ENCODE results near the gene ZBTB7B. TPM values are rescaled to one million over a fixed set of nuclear protein-coding genes. Genes with fewer than 3 reads are reported as not detected.

The ZBTB7B gene
- total and polyA plus RNA-seq, 2 donors (not counting 1 experiment from before 2014, with no cell fraction given): 55.7 to 67.3 TPM

- H3K4me2 ChIP-seq (replicated peaks; ENCODE audit: low read depth, low read length, poor library complexity, severe bottlenecking): no peak overlapping the region
- no peaks in the 10 kb centered on the region for H3K4me1 Mint-ChIP-seq
- H3K4me3 ChIP-seq (ENCODE audit: control extremely low read depth in 1 of 5, extremely low read depth in 1 of 5, insufficient read depth in 1 of 5, low read depth in 2 of 5, low read length in 4 of 5): no peak overlapping the region
- DNase-seq: no peak
- CTCF ChIA-PET: interaction anchor here (1.3 kb wide), 1 partner anchor 9 kb away, joined by 3 read pairs; no protein-coding TSS in a partner anchor
- TF ChIP-seq CTCF (IDR thresholded peaks at IDR 0.05) (no peak), EZH2 (IDR thresholded peaks at IDR 0.05; ENCODE audit: borderline replicate concordance, insufficient read depth, low read depth, low read length, poor library complexity, severe bottlenecking) (no peak)
- H3K4me1 ChIP-seq (ENCODE audit: control insufficient read depth in 2 of 2, insufficient read depth in 2 of 2, low read length in 2 of 2): no peaks in the 10 kb centered on the region
- H3K27me3 Mint-ChIP-seq: no peaks in the 10 kb centered on the region
- 85% methylated on average over 9 of the region's 9 CpGs for WGBS (ENCODE audit: insufficient coverage)
- H3K27ac Mint-ChIP-seq: no peak overlapping the region
- no peaks in the 10 kb centered on the region for H3K9me3 ChIP-seq (ENCODE audit: control extremely low read depth in 1 of 3, control insufficient read depth in 2 of 3, insufficient read depth in 1 of 3, low read length in 2 of 3)
- no peak for ATAC-seq (ENCODE audit: low read depth)
- no peak overlapping the region for H3K27ac ChIP-seq (ENCODE audit: low read length in 2 of 2)
- no peaks in the 10 kb centered on the region for H3K27me3 ChIP-seq (replicated peaks in 1 of 4; ENCODE audit: control extremely low read depth in 1 of 4, control insufficient read depth in 3 of 4, insufficient read depth in 4 of 4, low read length in 3 of 4)
- no peaks in the 10 kb centered on the region for H4K20me1 ChIP-seq (ENCODE audit: control insufficient read depth, insufficient read depth, low read length, poor library complexity, severe bottlenecking)
- intact Hi-C loops (cut with micrococcal nuclease): no loop called here
- H3K9me3 Mint-ChIP-seq (ENCODE audit: insufficient read depth): no peaks in the 10 kb centered on the region
- no peaks in the 10 kb centered on the region for H3K36me3 ChIP-seq (replicated peaks in 1 of 2; ENCODE audit: control extremely low read depth in 1 of 2, control insufficient read depth in 1 of 2, extremely low read depth in 1 of 2, insufficient read depth in 2 of 2, low read length in 1 of 2)
- no peak overlapping the region for H3K9ac ChIP-seq (ENCODE audit: low read length)
- H3K4me3 Mint-ChIP-seq: no peak overlapping the region
- peaks cover 3% of the 10 kb centered on the region for H3K79me2 ChIP-seq (ENCODE audit: control insufficient read depth, insufficient read depth, low read length)
- no peak overlapping the region for H2AFZ ChIP-seq (ENCODE audit: insufficient read depth, low read depth, low read length, poor library complexity, severe bottlenecking)
- POLR2A ChIA-PET: no interaction called here
Measured at GRCh38 chr1:155026154-155026553, 23.6 kb downstream of the ZBTB7B start.

GRCh38 chr1:155026588-155026987 is 24.0 kb downstream of the ZBTB7B start:
- 97% methylated on average over 6 of the region's 6 CpGs for WGBS (ENCODE audit: insufficient coverage)
- Histone ChIP-seq H3K4me2 (replicated peaks; ENCODE audit: low read depth, low read length, poor library complexity, severe bottlenecking) (no peak overlapping the region), H3K36me3 (replicated peaks in 1 of 2; ENCODE audit: control extremely low read depth in 1 of 2, control insufficient read depth in 1 of 2, extremely low read depth in 1 of 2, insufficient read depth in 2 of 2, low read length in 1 of 2) (no peaks in the 10 kb centered on the region), H3K4me3 (ENCODE audit: control extremely low read depth in 1 of 5, extremely low read depth in 1 of 5, insufficient read depth in 1 of 5, low read depth in 2 of 5, low read length in 4 of 5) (no peak overlapping the region), H3K27me3 (replicated peaks in 1 of 4; ENCODE audit: control extremely low read depth in 1 of 4, control insufficient read depth in 3 of 4, insufficient read depth in 4 of 4, low read length in 3 of 4) (no peaks in the 10 kb centered on the region), H3K9me3 (ENCODE audit: control extremely low read depth in 1 of 3, control insufficient read depth in 2 of 3, insufficient read depth in 1 of 3, low read length in 2 of 3) (no peaks in the 10 kb centered on the region), H3K27ac (ENCODE audit: low read length in 2 of 2) (no peak overlapping the region), H3K79me2 (ENCODE audit: control insufficient read depth, insufficient read depth, low read length) (peaks cover 3% of the 10 kb centered on the region), H4K20me1 (ENCODE audit: control insufficient read depth, insufficient read depth, low read length, poor library complexity, severe bottlenecking) (no peaks in the 10 kb centered on the region), H3K4me1 (ENCODE audit: control insufficient read depth in 2 of 2, insufficient read depth in 2 of 2, low read length in 2 of 2) (no peaks in the 10 kb centered on the region), H2AFZ (ENCODE audit: insufficient read depth, low read depth, low read length, poor library complexity, severe bottlenecking) (no peak overlapping the region), H3K9ac (ENCODE audit: low read length) (no peak overlapping the region)
- Mint-ChIP-seq H3K4me3 (no peak overlapping the region), H3K27ac (no peak overlapping the region), H3K27me3 (no peaks in the 10 kb centered on the region), H3K4me1 (no peaks in the 10 kb centered on the region), H3K9me3 (ENCODE audit: insufficient read depth) (no peaks in the 10 kb centered on the region)
- ChIA-PET POLR2A (no interaction called here), CTCF (no interaction called here)
- ATAC-seq (ENCODE audit: low read depth) (no peak), DNase-seq (no peak)
- no peak for TF ChIP-seq CTCF (IDR thresholded peaks at IDR 0.05)
- TF ChIP-seq EZH2 (IDR thresholded peaks at IDR 0.05; ENCODE audit: borderline replicate concordance, insufficient read depth, low read depth, low read length, poor library complexity, severe bottlenecking): no peak
- intact Hi-C loops (cut with micrococcal nuclease): no loop called here
